ENCODE measurements around the gene KLK12.

GRCh38 chr19:51040151-51040550, 5.3 kb upstream of the KLK12 start:
- TF ChIP-seq CTCF (IDR thresholded peaks at IDR 0.05) (no peak), POLR2A (IDR thresholded peaks at IDR 0.05) (no peak)

Measured in adrenal gland (tissue), 5 donors.